ENCODE results near the gene INPP5F. TPM values are rescaled to one million over a fixed set of nuclear protein-coding genes. Genes with fewer than 3 reads are reported as not detected.

The INPP5F gene
- total and polyA plus RNA-seq, 2 of the 13 experiments (the other 11 are each of a cell fraction or from before 2014, with no cell fraction given), result 12.5 to 15.7 TPM

- TF ChIP-seq ATF5 (CRISPR knock-in tag; IDR thresholded peaks at IDR 0.05; ENCODE audit: low read depth) (no peak), RBM39 (IDR thresholded peaks at IDR 0.05; ENCODE audit: low read depth, low read length, poor library complexity, severe bottlenecking) (no peak), RARA (CRISPR knock-in tag; IDR thresholded peaks at IDR 0.05) (peak; percentile 29; the same call in 1 of the 2 replicates), U2AF1 (optimal IDR thresholded peaks at IDR 0.05; ENCODE audit: low read depth, low read length) (no peak), ZNF350 (CRISPR knock-in tag; IDR thresholded peaks at IDR 0.05; ENCODE audit: borderline replicate concordance, low read depth) (no peak), KLF13 (CRISPR knock-in tag; IDR thresholded peaks at IDR 0.05) (no peak), ZNF292 (CRISPR knock-in tag; IDR thresholded peaks at IDR 0.05; ENCODE audit: borderline replicate concordance, low read depth) (no peak), IKZF4 (CRISPR knock-in tag; IDR thresholded peaks at IDR 0.05; ENCODE audit: borderline replicate concordance, low read depth, not compliant biosample characterization) (no peak), MNT (IDR thresholded peaks at IDR 0.05) (no peak), ZNF232 (CRISPR knock-in tag; IDR thresholded peaks at IDR 0.05; ENCODE audit: borderline replicate concordance) (no peak), ZNF10 (CRISPR knock-in tag; IDR thresholded peaks at IDR 0.05; ENCODE audit: borderline replicate concordance, low read depth) (no peak), SMYD3 (CRISPR knock-in tag; IDR thresholded peaks at IDR 0.05) (no peak), ZNF33B (CRISPR knock-in tag; IDR thresholded peaks at IDR 0.05) (no peak), ZNF24 (IDR thresholded peaks at IDR 0.05) (no peak), RFXAP (CRISPR knock-in tag; IDR thresholded peaks at IDR 0.05; ENCODE audit: borderline replicate concordance) (no peak), PRPF4 (IDR thresholded peaks at IDR 0.05; ENCODE audit: low read depth, low read length, poor library complexity, severe bottlenecking) (no peak), ZBTB10 (CRISPR knock-in tag; IDR thresholded peaks at IDR 0.05; ENCODE audit: borderline replicate concordance) (peak; percentile 37; the same call in 1 of the 2 replicates), PHB2 (IDR thresholded peaks at IDR 0.05; ENCODE audit: partially characterized antibody) (no peak), ZNF546 (CRISPR knock-in tag; conservative IDR thresholded peaks at IDR 0.05) (no peak), ZBTB3 (CRISPR knock-in tag; IDR thresholded peaks at IDR 0.05; ENCODE audit: borderline replicate concordance, low read depth) (no peak), MIXL1 (CRISPR knock-in tag; IDR thresholded peaks at IDR 0.05) (no peak), PTBP1 (IDR thresholded peaks at IDR 0.05; ENCODE audit: low read depth, low read length, poor library complexity, severe bottlenecking) (no peak)
Observed at GRCh38 chr10:119687192-119688032, 38.4 kb upstream of the INPP5F start (continued).
